PFSK-1 (cell line): ENCODE measurements around the gene ZNF660.

Experiments
- FOXP2 ChIP-seq: optimal IDR thresholded peaks from 2 replicates; pipeline ENCODE3; 2011; ENCODE audit warnings: borderline replicate concordance, control low read depth, inconsistent platforms; ENCODE audit not compliant: insufficient read depth; ENCODE audit errors: extremely low read length, extremely low read depth
- POLR2AphosphoS5 ChIP-seq: IDR thresholded peaks from 2 replicates; pipeline ENCODE4 v1.6.1; 2012; ENCODE audit warnings: low read depth, mild to moderate bottlenecking, control low read depth, low read length, moderate library complexity
- REST ChIP-seq, 2 experiments: IDR thresholded peaks; 2 replicates each; pipeline versions ENCODE4 v1.6.1 to v1.8.0; 2011 to 2012; ENCODE audit warnings: low read depth in 2 of 2, low read length in 2 of 2, control low read depth in 1 of 2, inconsistent platforms in 1 of 2, mild to moderate bottlenecking in 1 of 2, moderate library complexity in 1 of 2; ENCODE audit not compliant: insufficient read depth in 1 of 2
- SIN3A ChIP-seq: IDR thresholded peaks from 2 replicates; pipeline ENCODE4 v1.6.1; 2012; ENCODE audit warnings: mild to moderate bottlenecking, low read length, moderate library complexity, borderline replicate concordance; ENCODE audit not compliant: insufficient read depth
- TAF1 ChIP-seq: IDR thresholded peaks from 2 replicates; pipeline ENCODE4 v1.6.1; 2012; ENCODE audit warnings: low read length, control low read depth, borderline replicate concordance; ENCODE audit not compliant: insufficient read depth

The ZNF660 gene

GRCh38 chr3:44557074-44557473 is 27.7 kb upstream of the ZNF660 start:
- TF ChIP-seq TAF1 = no peak
- TF ChIP-seq FOXP2 = no peak
- no peak for TF ChIP-seq REST (IDR thresholded peaks at IDR 0.05; ENCODE audit: insufficient read depth in 1 of 2, low read depth in 2 of 2, low read length in 2 of 2)
- no peak for TF ChIP-seq SIN3A
- TF ChIP-seq POLR2AphosphoS5 = no peak

- TF ChIP-seq TAF1 (no peak), FOXP2 (no peak), REST (IDR thresholded peaks at IDR 0.05; ENCODE audit: insufficient read depth in 1 of 2, low read depth in 2 of 2, low read length in 2 of 2) (no peak), SIN3A (no peak), POLR2AphosphoS5 (no peak)
Measured at GRCh38 chr3:44561076-44561475, 23.7 kb upstream of the ZNF660 start.

GRCh38 chr3:44562147-44562546 is 22.6 kb upstream of the ZNF660 start:
- TF ChIP-seq TAF1 (no peak), FOXP2 (no peak), SIN3A (no peak), REST (IDR thresholded peaks at IDR 0.05; ENCODE audit: insufficient read depth in 1 of 2, low read depth in 2 of 2, low read length in 2 of 2) (no peak), POLR2AphosphoS5 (no peak)

GRCh38 chr3:44568561-44568960 is 16.2 kb upstream of the ZNF660 start:
- no peak for TF ChIP-seq TAF1
- no peak for TF ChIP-seq REST (IDR thresholded peaks at IDR 0.05; ENCODE audit: insufficient read depth in 1 of 2, low read depth in 2 of 2, low read length in 2 of 2)
- TF ChIP-seq POLR2AphosphoS5 = no peak
- no peak for TF ChIP-seq FOXP2
- no peak for TF ChIP-seq SIN3A

- TF ChIP-seq TAF1 = no peak
- TF ChIP-seq REST (IDR thresholded peaks at IDR 0.05; ENCODE audit: insufficient read depth in 1 of 2, low read depth in 2 of 2, low read length in 2 of 2) = no peak
- no peak for TF ChIP-seq POLR2AphosphoS5
- no peak for TF ChIP-seq SIN3A
- TF ChIP-seq FOXP2 = no peak
Measured at GRCh38 chr3:44571024-44571423, 13.7 kb upstream of the ZNF660 start.
